GM23338 (cell line): ENCODE data around the gene OSBPL1A.

Experiments
- EZH2phosphoT487 ChIP-seq: fragments of 200-600 bp; sonication (generic); IDR thresholded peaks from one replicate; pipeline ENCODE4 v1.8.1; 2018; ENCODE audit warnings: antibody characterized with exemption; ENCODE audit not compliant: unreplicated experiment
- POLR2AphosphoS5 ChIP-seq: IDR thresholded peaks from 2 replicates; pipeline ENCODE4 v1.6.1; 2016; ENCODE audit warnings: antibody characterized with exemption, low read depth
- ZNF114 ChIP-seq: fragments of 250-450 bp; sonication (Bioruptor Pico); IDR thresholded peaks from 2 replicates; pipeline ENCODE4 v1.5.0; 2020; ENCODE audit warnings: mild to moderate bottlenecking, moderate library complexity
- TF ChIP-seq, protein P1 (sequence below), 2 experiments: fragments of 200-600 bp in 1 of 2; sonication (generic) in 1 of 2; conservative IDR thresholded peaks; 2 replicates each; pipeline versions ENCODE4 v1.5.1 to v1.6.1; 2016 to 2017; ENCODE audit warnings: antibody characterized with exemption in 2 of 2, low read depth in 2 of 2, mild to moderate bottlenecking in 2 of 2, moderate library complexity in 1 of 2
- TF ChIP-seq, protein P2 (sequence below): IDR thresholded peaks from one replicate; pipeline ENCODE4 v1.6.1; 2018; ENCODE audit warnings: antibody characterized with exemption; ENCODE audit not compliant: unreplicated experiment

DNA sequence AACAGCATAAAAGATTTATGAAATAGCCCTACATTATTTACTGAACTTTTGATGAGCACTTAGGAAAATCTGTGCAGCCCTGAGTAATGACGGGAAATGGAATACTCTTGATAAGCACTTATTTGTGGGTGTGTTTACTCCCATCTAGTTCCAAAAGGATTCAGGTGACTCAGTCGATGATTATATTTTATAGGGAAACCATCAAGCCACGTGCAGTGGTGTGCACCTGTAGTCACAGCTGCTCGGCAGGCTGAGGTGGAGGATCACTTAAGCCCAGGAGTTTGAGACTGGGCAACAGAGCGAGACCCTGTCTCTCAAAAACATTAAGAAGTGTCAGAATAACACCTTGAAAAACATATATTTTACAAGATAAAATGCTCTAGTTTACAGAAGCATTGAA, 166.9 kb downstream of the OSBPL1A start:
- TF ChIP-seq, protein P1, sequence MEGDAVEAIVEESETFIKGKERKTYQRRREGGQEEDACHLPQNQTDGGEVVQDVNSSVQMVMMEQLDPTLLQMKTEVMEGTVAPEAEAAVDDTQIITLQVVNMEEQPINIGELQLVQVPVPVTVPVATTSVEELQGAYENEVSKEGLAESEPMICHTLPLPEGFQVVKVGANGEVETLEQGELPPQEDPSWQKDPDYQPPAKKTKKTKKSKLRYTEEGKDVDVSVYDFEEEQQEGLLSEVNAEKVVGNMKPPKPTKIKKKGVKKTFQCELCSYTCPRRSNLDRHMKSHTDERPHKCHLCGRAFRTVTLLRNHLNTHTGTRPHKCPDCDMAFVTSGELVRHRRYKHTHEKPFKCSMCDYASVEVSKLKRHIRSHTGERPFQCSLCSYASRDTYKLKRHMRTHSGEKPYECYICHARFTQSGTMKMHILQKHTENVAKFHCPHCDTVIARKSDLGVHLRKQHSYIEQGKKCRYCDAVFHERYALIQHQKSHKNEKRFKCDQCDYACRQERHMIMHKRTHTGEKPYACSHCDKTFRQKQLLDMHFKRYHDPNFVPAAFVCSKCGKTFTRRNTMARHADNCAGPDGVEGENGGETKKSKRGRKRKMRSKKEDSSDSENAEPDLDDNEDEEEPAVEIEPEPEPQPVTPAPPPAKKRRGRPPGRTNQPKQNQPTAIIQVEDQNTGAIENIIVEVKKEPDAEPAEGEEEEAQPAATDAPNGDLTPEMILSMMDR (conservative IDR thresholded peaks at IDR 0.05; ENCODE audit: low read depth in 2 of 2), result no peak
- TF ChIP-seq, protein P2, sequence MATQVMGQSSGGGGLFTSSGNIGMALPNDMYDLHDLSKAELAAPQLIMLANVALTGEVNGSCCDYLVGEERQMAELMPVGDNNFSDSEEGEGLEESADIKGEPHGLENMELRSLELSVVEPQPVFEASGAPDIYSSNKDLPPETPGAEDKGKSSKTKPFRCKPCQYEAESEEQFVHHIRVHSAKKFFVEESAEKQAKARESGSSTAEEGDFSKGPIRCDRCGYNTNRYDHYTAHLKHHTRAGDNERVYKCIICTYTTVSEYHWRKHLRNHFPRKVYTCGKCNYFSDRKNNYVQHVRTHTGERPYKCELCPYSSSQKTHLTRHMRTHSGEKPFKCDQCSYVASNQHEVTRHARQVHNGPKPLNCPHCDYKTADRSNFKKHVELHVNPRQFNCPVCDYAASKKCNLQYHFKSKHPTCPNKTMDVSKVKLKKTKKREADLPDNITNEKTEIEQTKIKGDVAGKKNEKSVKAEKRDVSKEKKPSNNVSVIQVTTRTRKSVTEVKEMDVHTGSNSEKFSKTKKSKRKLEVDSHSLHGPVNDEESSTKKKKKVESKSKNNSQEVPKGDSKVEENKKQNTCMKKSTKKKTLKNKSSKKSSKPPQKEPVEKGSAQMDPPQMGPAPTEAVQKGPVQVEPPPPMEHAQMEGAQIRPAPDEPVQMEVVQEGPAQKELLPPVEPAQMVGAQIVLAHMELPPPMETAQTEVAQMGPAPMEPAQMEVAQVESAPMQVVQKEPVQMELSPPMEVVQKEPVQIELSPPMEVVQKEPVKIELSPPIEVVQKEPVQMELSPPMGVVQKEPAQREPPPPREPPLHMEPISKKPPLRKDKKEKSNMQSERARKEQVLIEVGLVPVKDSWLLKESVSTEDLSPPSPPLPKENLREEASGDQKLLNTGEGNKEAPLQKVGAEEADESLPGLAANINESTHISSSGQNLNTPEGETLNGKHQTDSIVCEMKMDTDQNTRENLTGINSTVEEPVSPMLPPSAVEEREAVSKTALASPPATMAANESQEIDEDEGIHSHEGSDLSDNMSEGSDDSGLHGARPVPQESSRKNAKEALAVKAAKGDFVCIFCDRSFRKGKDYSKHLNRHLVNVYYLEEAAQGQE, result no peak
- TF ChIP-seq POLR2AphosphoS5 (no peak), EZH2phosphoT487 (no peak), ZNF114 (CRISPR knock-in tag) (no peak)
